ENCODE measurements around the gene ELMO2.

Gene ELMO2

DNA sequence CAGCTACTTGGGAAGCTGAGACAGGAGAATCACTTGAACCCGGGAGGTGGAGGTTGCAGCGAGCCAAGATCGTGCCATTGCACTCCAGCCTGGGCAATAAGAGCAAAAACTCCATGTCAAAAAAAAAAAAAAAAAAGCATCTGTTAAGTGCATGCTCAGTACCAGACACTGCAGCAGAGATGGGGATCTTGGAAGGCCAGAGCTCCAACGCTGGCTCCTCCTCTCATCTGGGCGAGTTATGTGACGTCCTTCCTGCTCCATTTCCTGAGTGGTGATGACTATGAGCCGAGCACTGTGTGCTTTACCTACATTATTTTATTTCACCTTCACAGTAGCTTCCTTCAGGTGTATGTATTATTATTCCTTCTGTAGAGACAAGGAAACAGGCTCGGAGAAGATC lies 59.6 kb downstream of the ELMO2 start:
- TF ChIP-seq, protein P1, sequence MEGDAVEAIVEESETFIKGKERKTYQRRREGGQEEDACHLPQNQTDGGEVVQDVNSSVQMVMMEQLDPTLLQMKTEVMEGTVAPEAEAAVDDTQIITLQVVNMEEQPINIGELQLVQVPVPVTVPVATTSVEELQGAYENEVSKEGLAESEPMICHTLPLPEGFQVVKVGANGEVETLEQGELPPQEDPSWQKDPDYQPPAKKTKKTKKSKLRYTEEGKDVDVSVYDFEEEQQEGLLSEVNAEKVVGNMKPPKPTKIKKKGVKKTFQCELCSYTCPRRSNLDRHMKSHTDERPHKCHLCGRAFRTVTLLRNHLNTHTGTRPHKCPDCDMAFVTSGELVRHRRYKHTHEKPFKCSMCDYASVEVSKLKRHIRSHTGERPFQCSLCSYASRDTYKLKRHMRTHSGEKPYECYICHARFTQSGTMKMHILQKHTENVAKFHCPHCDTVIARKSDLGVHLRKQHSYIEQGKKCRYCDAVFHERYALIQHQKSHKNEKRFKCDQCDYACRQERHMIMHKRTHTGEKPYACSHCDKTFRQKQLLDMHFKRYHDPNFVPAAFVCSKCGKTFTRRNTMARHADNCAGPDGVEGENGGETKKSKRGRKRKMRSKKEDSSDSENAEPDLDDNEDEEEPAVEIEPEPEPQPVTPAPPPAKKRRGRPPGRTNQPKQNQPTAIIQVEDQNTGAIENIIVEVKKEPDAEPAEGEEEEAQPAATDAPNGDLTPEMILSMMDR (IDR thresholded peaks at IDR 0.05; ENCODE audit: extremely low read depth, insufficient read depth, missing control alignments), result no peak
- DNase-seq (ENCODE audit: low spot score), result no peak
- in situ Hi-C loops (cut with MboI; ENCODE audit: low pct_unique_long_range_greater_than_20kb, low sequenced_read_pairs, unreplicated experiment), result no loop called here

DNA sequence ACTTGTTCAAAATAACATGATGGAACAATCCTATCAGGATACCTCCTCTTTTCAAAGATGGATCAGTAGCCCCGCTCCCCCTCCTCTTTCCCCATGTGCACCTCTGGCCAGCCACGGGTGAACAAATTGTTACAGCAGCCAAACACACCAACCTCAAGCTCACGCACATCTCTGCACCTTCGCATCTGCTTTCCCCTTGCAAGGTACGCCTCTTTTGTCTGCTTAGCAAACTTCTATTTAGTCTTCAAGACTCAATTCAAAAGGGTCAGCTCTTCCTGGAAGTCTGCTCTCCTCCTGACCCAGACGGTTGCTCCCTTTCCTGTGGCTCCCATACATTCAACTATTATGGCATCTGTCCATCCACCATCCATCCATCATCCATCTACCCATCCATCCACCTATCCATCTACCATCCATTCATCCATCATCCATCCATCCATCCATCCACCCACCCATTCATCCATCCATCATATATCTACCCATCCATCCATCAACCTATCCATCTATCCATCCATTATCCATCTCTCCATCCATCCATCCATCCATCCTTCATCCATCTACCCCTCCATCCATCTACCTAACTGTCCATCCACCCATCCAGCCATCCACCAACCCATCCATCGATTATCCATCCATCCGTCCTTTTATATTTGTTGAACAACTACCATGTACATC lies 61.8 kb downstream of the ELMO2 start:
- no peak for DNase-seq (ENCODE audit: low spot score)
- in situ Hi-C loops (cut with MboI; ENCODE audit: low pct_unique_long_range_greater_than_20kb, low sequenced_read_pairs, unreplicated experiment), result no loop called here
- TF ChIP-seq, protein P1 (IDR thresholded peaks at IDR 0.05; ENCODE audit: extremely low read depth, insufficient read depth, missing control alignments), result no peak

DNA sequence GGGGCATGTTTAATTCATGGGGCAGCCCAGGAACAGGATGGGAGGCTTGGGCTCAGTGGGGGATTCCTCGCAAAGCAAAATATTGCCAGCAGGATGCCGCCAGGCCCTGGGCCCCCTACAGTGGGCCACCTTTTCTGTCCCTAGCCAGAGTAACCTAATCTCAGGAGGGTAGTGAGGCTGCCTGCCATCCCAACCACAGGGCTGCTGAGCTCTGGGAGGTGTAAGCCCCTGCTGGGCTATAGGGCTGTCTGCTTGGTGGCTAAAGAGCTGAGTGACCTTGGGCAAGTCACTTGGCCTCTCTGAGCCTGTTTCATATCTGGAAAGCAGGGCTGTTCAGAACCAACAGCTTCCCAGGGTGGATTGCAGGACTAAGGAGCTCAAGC lies 62.4 kb downstream of the ELMO2 start:
- in situ Hi-C loops (cut with MboI; ENCODE audit: low pct_unique_long_range_greater_than_20kb, low sequenced_read_pairs, unreplicated experiment), result no loop called here
- TF ChIP-seq, protein P1 (IDR thresholded peaks at IDR 0.05; ENCODE audit: extremely low read depth, insufficient read depth, missing control alignments), result no peak
- no peak for DNase-seq (ENCODE audit: low spot score)

DNA sequence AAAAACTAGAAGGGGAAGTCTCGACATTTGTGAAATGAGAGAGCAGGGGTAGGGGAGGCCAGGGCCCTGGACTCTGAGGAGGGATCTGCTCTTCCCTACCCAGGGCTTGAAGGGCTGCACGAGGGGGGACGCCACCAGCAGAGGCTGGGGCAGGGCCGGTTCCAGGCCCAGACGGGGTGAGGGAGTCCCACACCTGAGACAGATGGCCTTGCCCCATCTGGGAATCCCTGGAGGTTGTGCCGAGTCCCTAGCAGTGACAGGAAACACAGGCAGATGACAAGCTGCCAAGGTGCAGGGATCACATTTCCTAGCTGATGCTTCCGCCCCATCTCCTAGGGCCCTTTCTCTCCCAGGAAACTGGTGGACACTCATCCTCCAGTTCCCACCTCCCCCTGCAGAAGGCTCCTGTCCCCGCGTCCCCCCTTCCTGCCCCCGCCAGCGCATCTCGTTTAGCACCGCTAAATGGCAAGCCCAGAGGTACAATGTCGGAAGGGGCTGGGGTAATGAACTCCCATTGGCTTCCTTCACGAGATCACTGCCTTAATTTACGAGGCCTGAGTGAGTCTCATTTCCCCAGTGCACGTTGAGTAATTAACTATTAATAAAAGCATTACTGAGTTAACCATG lies 63.0 kb downstream of the ELMO2 start:
- in situ Hi-C loops (cut with MboI; ENCODE audit: low pct_unique_long_range_greater_than_20kb, low sequenced_read_pairs, unreplicated experiment), result no loop called here
- DNase-seq (ENCODE audit: low spot score), result no peak
- TF ChIP-seq, protein P1 (IDR thresholded peaks at IDR 0.05; ENCODE audit: extremely low read depth, insufficient read depth, missing control alignments), result no peak

DNA sequence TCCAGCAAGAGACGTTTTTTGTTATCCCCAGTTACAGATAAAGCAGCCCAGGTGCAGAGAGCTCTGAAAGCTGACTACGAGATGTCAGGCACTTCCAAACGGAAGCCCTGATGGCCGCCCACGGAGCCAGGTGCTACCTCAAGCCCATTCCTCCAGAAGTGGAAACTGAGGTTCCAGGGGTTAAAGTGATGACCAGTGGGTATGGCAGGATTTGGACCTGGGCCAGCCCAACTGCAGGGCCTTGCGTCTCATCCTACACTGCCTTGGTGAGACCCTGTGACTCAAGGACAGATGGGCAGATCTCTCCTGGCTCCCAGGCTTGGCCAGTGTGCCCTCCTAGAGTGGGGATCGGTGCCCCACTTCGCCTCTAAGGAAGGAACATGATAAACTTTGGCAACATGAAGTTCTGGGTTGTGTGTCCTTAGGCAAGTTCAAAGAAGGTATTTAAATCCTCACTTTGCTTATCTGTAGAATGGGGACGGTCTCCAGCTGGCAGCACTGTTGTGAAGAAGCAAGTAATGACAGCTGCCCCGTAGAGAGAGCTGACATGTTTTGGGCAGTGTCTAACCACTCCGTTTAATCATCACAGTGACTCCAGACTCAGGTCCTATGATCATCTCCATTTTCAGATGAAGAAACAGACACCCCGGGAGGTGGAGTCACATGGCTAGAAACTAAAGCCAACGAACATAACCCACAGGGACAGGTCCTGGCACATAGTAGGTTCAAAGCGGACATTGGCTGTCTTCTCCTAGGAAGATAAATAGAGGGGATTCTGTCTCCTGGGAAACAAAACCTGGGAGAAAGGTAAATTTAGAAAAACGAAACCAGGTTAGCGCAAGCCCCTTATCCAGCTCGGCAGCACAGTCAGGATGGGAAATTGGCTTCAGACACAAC lies 63.7 kb downstream of the ELMO2 start:
- TF ChIP-seq, protein P1 (IDR thresholded peaks at IDR 0.05; ENCODE audit: extremely low read depth, insufficient read depth, missing control alignments), result no peak
- in situ Hi-C loops (cut with MboI; ENCODE audit: low pct_unique_long_range_greater_than_20kb, low sequenced_read_pairs, unreplicated experiment), result no loop called here
- no peak for DNase-seq (ENCODE audit: low spot score)

DNA sequence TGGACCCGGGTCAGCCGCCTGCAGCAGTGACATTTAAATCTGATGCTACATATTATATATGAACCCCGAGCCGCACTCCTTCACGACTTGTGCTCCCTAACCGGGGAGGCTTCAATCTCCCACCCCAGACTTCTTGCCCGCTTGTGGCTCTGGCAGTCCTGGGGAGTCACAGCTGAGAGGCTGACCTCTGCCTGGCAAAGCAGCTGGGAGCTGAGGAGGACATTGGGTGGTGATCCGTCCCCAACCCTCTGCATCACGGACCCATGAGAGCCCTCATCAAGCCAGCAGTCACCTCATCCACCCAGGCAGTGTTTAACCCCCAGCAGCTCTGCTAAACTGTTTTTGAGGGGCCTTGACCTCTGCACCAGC lies 64.4 kb downstream of the ELMO2 start:
- in situ Hi-C loops (cut with MboI; ENCODE audit: low pct_unique_long_range_greater_than_20kb, low sequenced_read_pairs, unreplicated experiment), result no loop called here
- TF ChIP-seq, protein P1 (IDR thresholded peaks at IDR 0.05; ENCODE audit: extremely low read depth, insufficient read depth, missing control alignments), result no peak
- DNase-seq (ENCODE audit: low spot score), result no peak
